ENCODE data around the gene INHBE.
A peak's percentile ranks its signal among the peaks of the same experiment; 100 is the strongest.

The INHBE gene

GRCh38 chr12:57456737-57457490 lies 1.8 kb downstream of the INHBE start:
- DNase-seq (ENCODE audit: low read depth), result no peak
- no peak for TF ChIP-seq CTCF (IDR thresholded peaks at IDR 0.05; ENCODE audit: low read depth, low read length, missing control alignments)
- in situ Hi-C loops (cut with HindIII; ENCODE audit: low sequenced_read_pairs), result loop anchor here (25.0 kb wide), 1 partner anchor 145 kb away; no protein-coding TSS in a partner anchor
- no peak overlapping the region for H3K4me3 ChIP-seq (ENCODE audit: low read depth, low read length)

GRCh38 chr12:57458665-57459054 lies 3.6 kb downstream of the INHBE start:
- DNase-seq (ENCODE audit: low read depth), result no peak
- TF ChIP-seq CTCF (IDR thresholded peaks at IDR 0.05; ENCODE audit: low read depth, low read length, missing control alignments), result no peak
- in situ Hi-C loops (cut with HindIII; ENCODE audit: low sequenced_read_pairs), result loop anchor here (25.0 kb wide), 1 partner anchor 146 kb away; no protein-coding TSS in a partner anchor
- H3K4me3 ChIP-seq (ENCODE audit: low read depth, low read length), result peak overlapping the region; percentile 51

- peak; percentile 94 for DNase-seq (ENCODE audit: low read depth)
- H3K4me3 ChIP-seq (ENCODE audit: low read depth, low read length), result peak overlapping the region; percentile 51
- TF ChIP-seq CTCF (IDR thresholded peaks at IDR 0.05; ENCODE audit: low read depth, low read length, missing control alignments), result peak; percentile 87
- in situ Hi-C loops (cut with HindIII; ENCODE audit: low sequenced_read_pairs), result loop anchor here (25.0 kb wide), 1 partner anchor 147 kb away; no protein-coding TSS in a partner anchor
Measured at GRCh38 chr12:57459055-57459749, 4.1 kb downstream of the INHBE start.

GRCh38 chr12:57459750-57460467 lies 4.8 kb downstream of the INHBE start, which contains the start of gene GLI1:
Gene GLI1 (plus strand): TSS chr12:57459785. CDS start chr12:57463692, 3,907 bp downstream.
- TF ChIP-seq CTCF (IDR thresholded peaks at IDR 0.05; ENCODE audit: low read depth, low read length, missing control alignments), result no peak
- peak within 1 kb of the TSS; percentile 51 for H3K4me3 ChIP-seq (ENCODE audit: low read depth, low read length)
- peak; percentile 26 for DNase-seq (ENCODE audit: low read depth)
- in situ Hi-C loops (cut with HindIII; ENCODE audit: low sequenced_read_pairs), result loop anchor here (25.0 kb wide), 1 partner anchor 148 kb away; no protein-coding TSS in a partner anchor

- no peak for DNase-seq (ENCODE audit: low read depth)
- H3K4me3 ChIP-seq (ENCODE audit: low read depth, low read length), result peak overlapping the region; percentile 51
- in situ Hi-C loops (cut with HindIII; ENCODE audit: low sequenced_read_pairs), result loop anchor here (25.0 kb wide), 1 partner anchor 148 kb away; no protein-coding TSS in a partner anchor
- TF ChIP-seq CTCF (IDR thresholded peaks at IDR 0.05; ENCODE audit: low read depth, low read length, missing control alignments), result no peak
Measured at GRCh38 chr12:57460468-57460784, 5.3 kb downstream of the INHBE start.

GRCh38 chr12:57460841-57461275 lies 5.8 kb downstream of the INHBE start:
- in situ Hi-C loops (cut with HindIII; ENCODE audit: low sequenced_read_pairs), result loop anchor here (25.0 kb wide), 1 partner anchor 149 kb away; no protein-coding TSS in a partner anchor
- no peak for DNase-seq (ENCODE audit: low read depth)
- no peak for TF ChIP-seq CTCF (IDR thresholded peaks at IDR 0.05; ENCODE audit: low read depth, low read length, missing control alignments)
- H3K4me3 ChIP-seq (ENCODE audit: low read depth, low read length), result peak overlapping the region; percentile 51
